D341Med (cell line): ENCODE data around the gene AGBL3.
"Not testable (repeated sequence)": the region's sequence is repeated elsewhere in the genome, so short reads cannot be mapped to it uniquely, and the experiment has no call there.

Source experiments
- DNase-seq: peaks from one replicate; pipeline ENCODE4 v3.0.0; 2012; ENCODE audit warnings: low spot score

Gene AGBL3

DNA sequence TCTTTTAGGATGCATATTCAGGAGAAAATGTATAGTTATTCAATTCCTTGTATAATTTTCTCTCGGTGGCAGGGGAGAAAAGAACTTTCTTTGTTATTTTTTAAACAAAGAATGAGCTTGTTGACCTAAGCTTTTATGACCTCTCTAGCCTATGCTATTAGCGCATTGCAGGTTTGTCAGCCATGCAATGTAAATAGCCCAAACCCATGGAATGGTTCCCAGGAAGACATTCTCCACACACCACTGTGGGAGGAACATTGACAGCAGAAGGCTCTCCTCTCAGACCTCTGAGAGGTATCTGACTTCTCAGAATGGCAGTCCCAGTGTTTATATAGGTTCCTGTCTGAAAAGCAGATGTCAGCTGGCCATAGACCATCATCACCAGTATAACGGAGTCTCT, 19.6 kb upstream of the AGBL3 start:
- DNase-seq, result no peak

DNA sequence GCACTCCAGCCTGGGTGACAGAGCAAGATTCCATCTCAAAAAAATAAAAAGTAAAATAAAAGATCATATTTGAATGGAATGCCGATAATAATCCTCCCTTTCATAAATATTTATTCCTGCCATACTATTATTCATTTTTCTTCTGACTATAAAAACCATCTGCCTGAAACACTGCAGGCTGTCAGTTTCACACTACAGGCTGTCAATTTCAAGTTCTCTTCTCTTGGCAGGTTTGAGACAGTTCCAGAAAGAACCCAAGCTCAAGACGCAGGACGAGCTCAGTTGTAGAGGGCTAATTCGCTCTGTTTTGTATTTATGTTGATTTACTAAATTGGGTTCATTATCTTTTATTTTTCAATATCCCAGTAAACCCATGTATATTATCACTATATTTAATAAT, 18.2 kb upstream of the AGBL3 start:
- DNase-seq, result no peak

GRCh38 chr7:134981645-134982044, 4.7 kb upstream of the AGBL3 start:
- DNase-seq, result not testable (repeated sequence)

DNA sequence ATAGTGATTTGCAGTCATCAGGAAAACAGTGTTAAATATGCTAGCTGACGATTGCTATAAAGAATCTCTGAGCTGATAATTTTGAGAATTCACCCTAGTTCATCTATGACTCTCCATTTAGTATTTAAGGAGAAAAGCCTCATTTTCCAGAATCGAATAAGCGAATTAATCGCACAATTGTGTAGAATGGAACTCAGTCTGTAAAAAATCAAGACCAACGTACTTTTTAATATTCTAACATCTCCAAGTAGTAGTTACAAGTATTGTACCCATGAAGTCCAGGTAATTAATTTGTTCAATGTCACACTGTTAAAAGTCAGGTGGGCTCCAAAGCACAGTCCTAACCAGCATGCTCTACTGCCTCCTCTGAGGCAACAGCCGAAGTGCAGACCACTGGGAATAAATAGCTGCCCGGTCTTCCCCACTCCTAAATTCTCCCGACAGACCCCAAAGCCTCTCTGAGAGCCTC, 380 bp upstream of the AGBL3 start:
- DNase-seq, result no peak

DNA sequence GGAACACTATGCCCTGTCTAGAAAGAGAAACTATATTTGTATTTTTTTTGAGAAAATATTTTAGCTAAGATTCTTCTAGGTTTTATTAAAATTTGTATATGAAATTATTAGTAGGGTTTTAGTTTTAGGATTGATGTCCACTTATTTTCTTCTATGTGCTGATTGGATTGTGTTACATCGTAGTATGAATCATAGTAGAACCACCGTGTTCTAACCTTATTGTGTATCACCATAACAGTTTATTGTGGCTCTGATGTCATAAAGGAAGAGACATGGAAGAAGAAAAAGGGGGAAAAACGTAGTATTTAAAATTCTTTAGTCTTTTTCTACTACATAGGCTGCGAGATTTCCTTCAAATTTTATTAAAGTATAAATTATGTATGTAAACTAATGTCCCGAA, 1.9 kb downstream of the AGBL3 start:
- no peak for DNase-seq

DNA sequence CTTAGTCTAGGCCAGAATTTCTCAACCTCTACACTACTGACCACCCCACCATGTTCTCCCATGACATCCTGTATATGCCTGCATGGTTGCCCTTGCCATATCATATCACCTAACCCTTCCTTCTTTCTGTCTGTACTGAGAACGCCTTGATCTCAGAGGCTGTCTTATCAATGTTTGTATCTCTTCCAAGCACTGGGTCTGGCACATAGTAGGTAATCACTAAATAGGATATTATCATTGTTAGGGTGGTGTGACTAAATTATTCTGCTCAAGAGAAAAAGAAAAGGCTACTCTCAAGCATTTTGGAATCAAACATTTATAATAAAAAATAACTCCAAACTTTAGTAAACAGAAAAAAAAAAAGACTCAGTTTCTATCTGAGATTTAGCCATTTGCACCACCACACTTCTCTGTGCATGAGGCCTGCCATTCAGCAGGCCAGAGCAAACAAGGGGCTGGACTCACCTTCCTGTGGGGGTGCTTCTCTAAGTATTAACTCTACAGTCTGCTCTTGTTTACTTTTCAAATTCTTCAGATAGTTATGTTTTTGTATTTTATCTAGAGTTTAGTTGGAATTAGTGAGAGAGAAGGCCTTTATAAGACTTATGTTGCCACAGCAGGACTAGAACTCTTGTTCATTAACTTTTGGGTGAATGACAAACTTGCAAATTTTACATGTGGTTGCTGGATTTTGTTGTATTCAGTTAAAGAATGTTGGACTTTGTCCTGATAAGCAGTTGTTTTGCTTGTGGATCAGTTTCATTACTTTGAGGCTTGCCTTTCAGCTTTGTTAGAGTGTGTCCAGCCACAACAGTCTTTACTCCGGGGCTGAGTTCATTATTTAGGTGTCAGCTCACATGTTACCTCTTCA, 5.4 kb downstream of the AGBL3 start:
- no peak for DNase-seq

GRCh38 chr7:134992626-134993179, 6.4 kb downstream of the AGBL3 start:
- no peak for DNase-seq

- no peak for DNase-seq
These were observed 7.7 kb downstream of the AGBL3 start for GRCh38 chr7:134993877-134994456.

GRCh38 chr7:134995239-134996096, 9.2 kb downstream of the AGBL3 start:
- no peak for DNase-seq

DNA sequence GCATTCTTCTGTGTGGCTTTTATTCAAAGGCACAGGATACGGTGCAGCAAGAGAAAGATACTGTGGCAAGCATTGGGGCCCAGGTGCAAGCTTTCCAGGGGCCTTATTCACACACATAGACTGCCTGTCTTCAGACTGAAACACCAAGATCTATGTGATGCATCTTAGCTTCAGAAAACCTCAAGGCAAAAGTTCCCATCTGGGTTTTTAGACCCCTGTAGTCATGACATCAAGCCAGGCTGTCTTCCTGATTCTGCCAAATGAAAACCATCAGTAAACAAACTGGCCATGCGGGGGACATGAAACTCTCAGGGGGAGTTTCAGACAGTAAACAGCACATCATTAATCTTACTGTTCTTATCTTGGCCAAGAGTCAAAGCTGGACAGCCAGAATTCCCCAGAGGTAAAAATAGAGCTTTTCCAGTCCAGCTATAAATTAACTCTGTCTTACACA, 9.8 kb downstream of the AGBL3 start:
- no peak for DNase-seq

DNA sequence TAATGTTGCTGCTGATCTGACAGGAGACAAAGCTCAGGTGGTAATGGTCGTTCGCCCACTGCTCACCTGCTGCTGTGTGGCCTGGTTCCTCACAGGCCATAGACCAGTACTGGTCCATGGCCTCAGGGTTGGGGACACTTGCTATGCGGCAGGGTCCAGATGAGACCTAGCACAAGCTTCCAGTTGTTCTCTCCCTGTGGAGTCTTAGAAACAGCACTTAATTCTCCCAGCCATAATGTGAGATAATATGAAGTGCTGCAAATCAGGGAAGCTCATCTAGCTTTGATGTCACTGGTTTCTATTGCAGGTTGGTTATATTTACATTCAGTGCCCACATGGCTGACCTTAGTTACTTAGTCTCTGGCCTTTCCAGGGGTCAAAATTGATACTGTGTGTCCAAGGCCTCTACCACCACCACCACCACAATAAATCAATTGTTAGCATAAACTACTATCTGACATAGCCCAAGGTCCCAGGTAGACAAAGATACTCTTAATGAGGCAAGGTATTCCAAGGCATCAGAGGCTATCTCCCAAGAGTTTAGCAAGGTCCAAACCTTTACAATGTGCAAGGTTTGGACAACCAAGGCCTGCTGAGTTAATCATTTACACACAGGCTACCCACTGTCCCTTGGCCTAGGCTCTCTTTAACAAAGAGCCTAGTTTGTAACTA, 11.0 kb downstream of the AGBL3 start:
- DNase-seq, result no peak

- no peak for DNase-seq
These were observed 12.8 kb downstream of the AGBL3 start for GRCh38 chr7:134999136-134999535.

DNA sequence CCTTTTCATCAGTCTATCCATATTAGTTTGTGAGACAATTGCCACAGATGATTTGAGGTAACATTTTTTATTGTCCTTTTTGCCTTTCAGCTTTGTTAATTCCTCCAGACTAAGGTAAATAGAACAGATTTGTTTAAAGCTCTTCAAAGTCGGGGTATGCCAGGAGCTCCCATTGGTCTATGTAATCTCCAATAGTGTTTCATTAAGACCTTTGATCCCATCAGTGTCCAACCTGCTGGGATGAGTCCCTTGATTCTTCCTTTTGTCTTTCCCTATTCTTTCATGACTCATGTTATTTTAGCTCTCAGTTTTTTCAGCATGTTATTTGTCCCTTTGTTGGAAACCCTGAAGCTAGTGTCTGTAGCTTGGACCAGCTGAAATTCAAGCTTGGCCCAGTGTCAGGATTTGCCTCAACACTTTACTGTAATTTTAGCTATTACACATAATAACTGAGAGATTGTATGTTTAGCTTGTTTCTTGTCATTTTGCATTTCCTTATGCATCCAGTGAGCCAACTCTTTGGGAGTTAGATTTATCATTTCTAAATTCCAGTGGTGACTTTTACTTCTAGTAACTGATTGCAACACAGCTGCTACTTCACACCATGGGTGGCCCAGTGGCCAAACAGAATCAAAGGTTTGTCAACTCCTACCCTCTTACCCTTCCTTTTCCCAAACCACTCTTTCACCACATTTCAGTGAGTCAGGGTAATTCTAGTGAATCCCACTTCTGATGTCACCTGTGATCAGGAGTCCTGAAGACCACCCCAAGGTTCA, 15.3 kb downstream of the AGBL3 start:
- DNase-seq, result no peak

DNA sequence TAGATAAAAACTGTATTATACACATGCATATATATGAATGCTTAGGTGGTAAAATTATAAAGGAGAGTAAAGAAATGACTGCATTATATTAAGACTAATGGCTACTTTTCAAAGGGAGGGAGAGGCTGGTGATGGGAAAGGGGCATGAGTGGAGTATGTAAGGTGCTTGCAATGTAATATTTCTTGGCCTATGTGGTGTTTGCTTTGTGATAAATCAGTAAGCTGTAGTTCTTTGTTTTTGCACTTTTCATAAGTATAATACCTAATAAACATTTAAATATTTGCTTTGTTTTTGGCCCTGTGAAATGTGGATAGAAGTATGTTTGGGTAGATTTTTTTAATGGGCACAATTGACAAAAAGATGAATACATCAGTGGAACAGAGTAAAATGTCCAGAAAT, 25.9 kb downstream of the AGBL3 start:
- DNase-seq, result no peak

DNA sequence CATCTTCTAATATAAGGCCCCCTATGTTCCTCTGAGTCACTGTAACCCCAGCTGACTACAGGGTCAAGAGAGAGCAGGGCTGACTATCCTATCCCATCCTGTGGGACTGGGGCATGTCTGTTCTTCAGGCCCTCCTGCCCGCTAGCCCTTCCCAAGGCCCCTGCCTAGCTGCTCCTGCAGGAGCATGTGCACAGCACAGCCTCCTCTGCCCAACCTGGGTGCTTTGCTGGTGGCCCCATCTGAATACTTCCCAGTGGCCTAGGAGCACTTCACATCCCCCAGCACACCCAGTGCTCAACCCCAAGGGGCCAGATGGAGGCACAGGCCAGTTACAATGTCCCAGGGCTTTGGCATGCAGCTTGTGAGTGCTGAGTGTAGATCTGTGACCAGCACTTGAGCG, 37.3 kb downstream of the AGBL3 start:
- DNase-seq, result no peak

- DNase-seq, result no peak
These were observed 48.9 kb downstream of the AGBL3 start for GRCh38 chr7:135035252-135035651.

- DNase-seq, result not testable (repeated sequence)
These were observed 80.7 kb downstream of the AGBL3 start for GRCh38 chr7:135067017-135067416.

DNA sequence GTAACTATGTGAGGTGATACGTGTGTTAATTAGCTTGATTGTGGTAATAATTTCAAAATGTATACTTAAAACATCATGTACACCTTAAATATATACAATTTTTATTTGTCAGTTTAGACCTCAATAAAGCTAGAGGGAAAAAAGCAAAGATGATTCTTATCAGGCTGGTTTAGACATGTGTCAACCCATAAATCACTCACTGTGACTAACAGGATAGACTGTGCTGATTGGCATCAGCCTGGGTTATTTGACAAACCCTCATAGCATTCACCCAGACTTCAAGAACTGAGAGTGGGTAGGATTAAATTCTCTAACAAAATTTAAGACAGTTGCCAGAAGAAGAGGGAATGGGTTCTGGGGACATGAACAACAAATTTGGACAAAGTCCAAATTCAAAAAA, 87.8 kb downstream of the AGBL3 start:
- DNase-seq, result no peak

- DNase-seq, result no peak
These were observed 88.2 kb downstream of the AGBL3 start for GRCh38 chr7:135074531-135074930.

- no peak for DNase-seq
These were observed 89.4 kb downstream of the AGBL3 start for GRCh38 chr7:135075716-135076115.

DNA sequence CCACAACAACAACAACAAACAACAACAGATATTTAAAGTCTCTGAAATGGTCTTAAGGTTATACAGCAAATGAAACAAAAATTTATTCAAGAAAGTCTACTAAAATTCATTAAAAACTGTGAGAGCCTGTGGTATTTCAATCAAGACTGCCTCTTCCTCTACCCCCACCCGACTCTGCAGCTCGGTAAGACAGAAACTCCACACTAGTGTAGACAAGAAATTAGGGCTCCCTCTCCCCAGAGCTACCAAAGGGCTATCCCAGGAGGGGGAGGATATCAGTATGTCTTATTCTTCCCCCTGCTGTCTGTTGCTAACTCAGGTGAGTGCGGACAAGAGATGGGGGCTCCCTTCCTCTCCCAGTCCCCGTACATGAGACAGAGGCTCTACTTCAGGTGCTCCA, 90.6 kb downstream of the AGBL3 start:
- DNase-seq, result no peak
